ENCODE data around the gene RAD23A.

DNA sequence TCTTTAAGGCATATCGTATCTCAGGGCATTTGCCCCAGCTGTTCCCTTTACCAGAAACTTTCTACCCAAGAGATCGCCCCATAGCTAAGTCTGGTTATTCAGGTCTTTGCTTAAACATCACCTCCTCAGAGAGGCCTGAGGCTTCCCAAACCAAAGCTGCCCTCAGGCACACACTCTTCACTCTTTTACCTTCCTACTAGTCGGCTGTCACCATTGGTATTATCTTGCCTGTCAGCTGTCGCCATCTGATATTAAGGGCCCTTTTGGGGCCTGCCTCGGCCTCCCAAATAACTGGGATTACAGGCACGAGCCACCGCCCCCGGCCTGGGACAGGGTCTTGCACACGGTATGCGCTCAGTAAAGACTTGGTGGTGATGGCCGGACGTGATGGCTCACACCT is 10.3 kb downstream of the RAD23A start:
- no peak for TF ChIP-seq EP300 (conservative IDR thresholded peaks at IDR 0.05; ENCODE audit: poor library complexity, severe bottlenecking)
- TF ChIP-seq, protein P1, sequence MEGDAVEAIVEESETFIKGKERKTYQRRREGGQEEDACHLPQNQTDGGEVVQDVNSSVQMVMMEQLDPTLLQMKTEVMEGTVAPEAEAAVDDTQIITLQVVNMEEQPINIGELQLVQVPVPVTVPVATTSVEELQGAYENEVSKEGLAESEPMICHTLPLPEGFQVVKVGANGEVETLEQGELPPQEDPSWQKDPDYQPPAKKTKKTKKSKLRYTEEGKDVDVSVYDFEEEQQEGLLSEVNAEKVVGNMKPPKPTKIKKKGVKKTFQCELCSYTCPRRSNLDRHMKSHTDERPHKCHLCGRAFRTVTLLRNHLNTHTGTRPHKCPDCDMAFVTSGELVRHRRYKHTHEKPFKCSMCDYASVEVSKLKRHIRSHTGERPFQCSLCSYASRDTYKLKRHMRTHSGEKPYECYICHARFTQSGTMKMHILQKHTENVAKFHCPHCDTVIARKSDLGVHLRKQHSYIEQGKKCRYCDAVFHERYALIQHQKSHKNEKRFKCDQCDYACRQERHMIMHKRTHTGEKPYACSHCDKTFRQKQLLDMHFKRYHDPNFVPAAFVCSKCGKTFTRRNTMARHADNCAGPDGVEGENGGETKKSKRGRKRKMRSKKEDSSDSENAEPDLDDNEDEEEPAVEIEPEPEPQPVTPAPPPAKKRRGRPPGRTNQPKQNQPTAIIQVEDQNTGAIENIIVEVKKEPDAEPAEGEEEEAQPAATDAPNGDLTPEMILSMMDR (IDR thresholded peaks at IDR 0.05; ENCODE audit: poor library complexity, severe bottlenecking), result no peak
- no peak for TF ChIP-seq MXI1 (conservative IDR thresholded peaks at IDR 0.05; ENCODE audit: poor library complexity, severe bottlenecking)
- no peak for TF ChIP-seq EZH2 (IDR thresholded peaks at IDR 0.05; ENCODE audit: borderline replicate concordance, insufficient read depth, low read length, poor library complexity, severe bottlenecking)
- TF ChIP-seq SMC3 (conservative IDR thresholded peaks at IDR 0.05; ENCODE audit: poor library complexity), result no peak
- TF ChIP-seq POLR2AphosphoS5 (IDR thresholded peaks at IDR 0.05), result no peak
- TF ChIP-seq, protein P2, sequence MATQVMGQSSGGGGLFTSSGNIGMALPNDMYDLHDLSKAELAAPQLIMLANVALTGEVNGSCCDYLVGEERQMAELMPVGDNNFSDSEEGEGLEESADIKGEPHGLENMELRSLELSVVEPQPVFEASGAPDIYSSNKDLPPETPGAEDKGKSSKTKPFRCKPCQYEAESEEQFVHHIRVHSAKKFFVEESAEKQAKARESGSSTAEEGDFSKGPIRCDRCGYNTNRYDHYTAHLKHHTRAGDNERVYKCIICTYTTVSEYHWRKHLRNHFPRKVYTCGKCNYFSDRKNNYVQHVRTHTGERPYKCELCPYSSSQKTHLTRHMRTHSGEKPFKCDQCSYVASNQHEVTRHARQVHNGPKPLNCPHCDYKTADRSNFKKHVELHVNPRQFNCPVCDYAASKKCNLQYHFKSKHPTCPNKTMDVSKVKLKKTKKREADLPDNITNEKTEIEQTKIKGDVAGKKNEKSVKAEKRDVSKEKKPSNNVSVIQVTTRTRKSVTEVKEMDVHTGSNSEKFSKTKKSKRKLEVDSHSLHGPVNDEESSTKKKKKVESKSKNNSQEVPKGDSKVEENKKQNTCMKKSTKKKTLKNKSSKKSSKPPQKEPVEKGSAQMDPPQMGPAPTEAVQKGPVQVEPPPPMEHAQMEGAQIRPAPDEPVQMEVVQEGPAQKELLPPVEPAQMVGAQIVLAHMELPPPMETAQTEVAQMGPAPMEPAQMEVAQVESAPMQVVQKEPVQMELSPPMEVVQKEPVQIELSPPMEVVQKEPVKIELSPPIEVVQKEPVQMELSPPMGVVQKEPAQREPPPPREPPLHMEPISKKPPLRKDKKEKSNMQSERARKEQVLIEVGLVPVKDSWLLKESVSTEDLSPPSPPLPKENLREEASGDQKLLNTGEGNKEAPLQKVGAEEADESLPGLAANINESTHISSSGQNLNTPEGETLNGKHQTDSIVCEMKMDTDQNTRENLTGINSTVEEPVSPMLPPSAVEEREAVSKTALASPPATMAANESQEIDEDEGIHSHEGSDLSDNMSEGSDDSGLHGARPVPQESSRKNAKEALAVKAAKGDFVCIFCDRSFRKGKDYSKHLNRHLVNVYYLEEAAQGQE (IDR thresholded peaks at IDR 0.05; ENCODE audit: borderline replicate concordance), result no peak
- TF ChIP-seq RAD21 (conservative IDR thresholded peaks at IDR 0.05), result no peak
